T-helper 1 cell treated with Interleukin-12 subunit alpha and Interleukin-12 subunit beta and Interleukin-4 antibody, amounts not matched to agents 30 μg/mL and 1 μg/mL, for 36 hours (primary cell): ENCODE data around the gene ZBTB7C.

Source experiments
- H3K27ac Mint-ChIP-seq: one replicate; pipeline ENCODE4 v1.8.0; 2021; ENCODE audit warnings: mild to moderate bottlenecking, mixed read lengths
- H3K27me3 Mint-ChIP-seq: one replicate; pipeline ENCODE4 v1.8.0; 2021; ENCODE audit warnings: low read depth, mixed read lengths
- H3K36me3 Mint-ChIP-seq: one replicate; pipeline ENCODE4 v1.8.0; 2021; ENCODE audit warnings: low read depth, mixed read lengths
- H3K4me1 Mint-ChIP-seq: one replicate; pipeline ENCODE4 v1.8.0; 2021; ENCODE audit warnings: low read depth, mixed read lengths
- H3K4me3 Mint-ChIP-seq: one replicate; pipeline ENCODE4 v1.8.0; 2021; ENCODE audit warnings: mild to moderate bottlenecking, moderate library complexity, mixed read lengths
- H3K9me3 Mint-ChIP-seq: one replicate; pipeline ENCODE4 v1.8.0; 2021; ENCODE audit warnings: mixed read lengths

ZBTB7C gene

GRCh38 chr18:48359626-48360025 is 49.6 kb downstream of the ZBTB7C start:
- Mint-ChIP-seq H3K4me3 (no peak overlapping the region), H3K27ac (no peak overlapping the region), H3K9me3 (no peaks in the 10 kb centered on the region), H3K27me3 (peaks cover 8% of the 10 kb centered on the region), H3K4me1 (no peaks in the 10 kb centered on the region), H3K36me3 (no peaks in the 10 kb centered on the region)

GRCh38 chr18:48358868-48359267 is 50.3 kb downstream of the ZBTB7C start:
- H3K4me3 Mint-ChIP-seq: no peak overlapping the region
- no peaks in the 10 kb centered on the region for H3K9me3 Mint-ChIP-seq
- no peak overlapping the region for H3K27ac Mint-ChIP-seq
- H3K4me1 Mint-ChIP-seq: no peaks in the 10 kb centered on the region
- H3K36me3 Mint-ChIP-seq: no peaks in the 10 kb centered on the region
- H3K27me3 Mint-ChIP-seq: peaks cover 10% of the 10 kb centered on the region

DNA sequence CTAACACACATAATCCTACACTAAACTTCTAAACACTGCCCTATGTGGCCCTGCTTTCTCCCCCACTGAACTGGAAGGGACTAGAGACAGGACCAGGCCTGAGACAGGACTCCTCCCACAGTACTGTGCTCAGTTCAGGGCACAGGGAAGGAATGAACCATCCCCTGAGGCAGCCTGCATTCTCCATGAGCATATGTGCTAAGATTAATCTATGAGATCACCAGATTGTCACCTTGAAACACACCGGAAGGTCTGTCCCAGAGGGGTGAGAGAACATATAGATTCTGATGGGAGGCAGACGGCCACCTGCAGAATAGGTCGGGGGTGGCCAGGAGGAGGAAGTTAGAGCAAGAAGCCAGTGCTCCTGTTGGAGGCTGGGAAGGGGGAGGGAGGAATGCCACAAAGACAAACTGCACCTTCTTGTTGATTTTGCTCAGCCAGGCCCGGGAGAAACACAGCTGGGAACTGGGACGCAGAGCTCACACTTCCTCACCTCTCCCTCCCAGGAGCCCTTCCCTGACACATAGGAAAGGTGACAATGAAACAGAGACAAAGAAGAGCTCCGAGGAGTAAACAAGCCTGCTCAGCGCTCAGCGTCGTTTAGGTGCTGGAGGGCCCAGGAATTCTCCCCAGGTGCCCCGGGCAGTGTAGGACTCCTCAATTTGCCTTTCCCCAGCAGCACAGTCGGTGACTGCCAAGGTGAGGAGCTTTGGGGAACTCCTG is 52.1 kb downstream of the ZBTB7C start:
- H3K4me1 Mint-ChIP-seq: no peaks in the 10 kb centered on the region
- no peak overlapping the region for H3K4me3 Mint-ChIP-seq
- H3K9me3 Mint-ChIP-seq: no peaks in the 10 kb centered on the region
- peaks cover 10% of the 10 kb centered on the region for H3K27me3 Mint-ChIP-seq
- no peak overlapping the region for H3K27ac Mint-ChIP-seq
- no peaks in the 10 kb centered on the region for H3K36me3 Mint-ChIP-seq

DNA sequence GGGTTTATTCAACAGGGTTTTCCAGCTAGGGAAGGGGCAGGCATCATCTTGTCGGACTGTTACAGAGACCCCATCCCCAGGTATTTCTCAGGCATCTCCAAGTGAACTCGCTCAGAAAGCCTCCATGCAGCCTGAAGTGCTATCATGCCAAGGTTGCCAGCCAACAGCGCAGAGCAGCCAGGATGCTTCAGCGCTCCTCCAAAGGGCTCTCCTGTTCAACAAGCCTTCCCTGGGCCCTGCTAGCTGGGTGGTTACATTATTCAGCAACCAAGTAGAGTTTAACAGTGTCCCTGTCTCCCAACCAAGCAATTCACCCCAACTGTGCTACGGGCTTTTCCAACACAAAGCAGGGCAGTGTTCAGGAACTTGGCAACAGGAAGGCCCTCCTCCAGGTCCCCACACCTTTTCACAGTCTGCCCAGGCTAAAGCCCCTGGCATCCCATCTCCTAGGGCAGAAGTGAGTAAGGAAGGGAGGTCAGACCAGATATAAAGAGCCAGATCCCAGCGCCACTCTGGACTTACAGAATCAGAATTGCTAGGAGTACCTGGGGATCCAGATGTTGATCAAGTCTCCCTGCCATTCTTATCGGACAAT is 52.9 kb downstream of the ZBTB7C start:
- Mint-ChIP-seq H3K27ac (no peak overlapping the region), H3K36me3 (no peaks in the 10 kb centered on the region), H3K9me3 (no peaks in the 10 kb centered on the region), H3K4me1 (no peaks in the 10 kb centered on the region), H3K4me3 (no peak overlapping the region), H3K27me3 (peaks cover 10% of the 10 kb centered on the region)

DNA sequence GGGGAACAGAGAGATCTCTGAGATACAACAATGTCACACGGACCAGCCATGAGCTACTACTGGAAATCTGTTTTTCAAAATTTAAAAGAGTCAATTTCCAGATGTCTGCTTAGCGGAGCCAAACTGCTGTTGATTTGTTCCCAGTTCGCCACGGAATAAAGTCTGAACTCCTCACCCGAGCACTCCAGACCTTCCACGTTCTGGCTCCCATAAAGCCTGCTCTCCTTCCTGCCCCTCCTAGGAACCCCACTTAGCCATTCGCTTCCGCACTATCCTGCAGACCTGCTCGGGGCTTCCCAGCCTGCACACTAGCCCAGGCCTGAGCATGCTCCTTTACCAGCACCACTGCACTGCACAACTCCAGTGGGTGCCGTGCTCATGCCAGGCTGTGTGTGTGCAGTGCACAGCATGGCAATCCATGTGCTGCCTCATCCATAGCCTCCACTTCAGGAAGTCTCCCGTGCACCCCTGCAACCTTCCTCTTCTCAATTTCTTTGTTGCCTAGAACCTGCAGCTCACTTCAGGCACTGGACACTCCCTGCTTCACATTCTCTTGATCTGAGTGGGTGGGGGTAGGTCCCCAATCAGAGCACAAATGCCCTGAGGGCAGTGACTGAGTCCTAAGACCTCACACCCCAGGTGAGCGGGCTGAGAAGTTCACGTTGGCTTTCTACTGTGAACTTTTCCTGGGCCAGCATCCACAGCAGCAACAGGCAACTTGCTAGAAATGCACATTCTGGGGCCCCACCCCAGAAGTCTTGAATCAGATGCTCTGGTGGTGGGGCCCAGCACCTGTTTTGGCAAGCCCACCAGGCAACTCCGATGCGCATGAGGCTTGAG is 53.7 kb downstream of the ZBTB7C start:
- peaks cover 8% of the 10 kb centered on the region for H3K27me3 Mint-ChIP-seq
- no peaks in the 10 kb centered on the region for H3K9me3 Mint-ChIP-seq
- H3K27ac Mint-ChIP-seq: no peak overlapping the region
- H3K4me3 Mint-ChIP-seq: no peak overlapping the region
- H3K36me3 Mint-ChIP-seq: no peaks in the 10 kb centered on the region
- H3K4me1 Mint-ChIP-seq: no peaks in the 10 kb centered on the region

GRCh38 chr18:48354746-48355260 is 54.4 kb downstream of the ZBTB7C start:
- H3K9me3 Mint-ChIP-seq: no peaks in the 10 kb centered on the region
- no peaks in the 10 kb centered on the region for H3K4me1 Mint-ChIP-seq
- no peak overlapping the region for H3K27ac Mint-ChIP-seq
- no peak overlapping the region for H3K4me3 Mint-ChIP-seq
- H3K36me3 Mint-ChIP-seq: no peaks in the 10 kb centered on the region
- H3K27me3 Mint-ChIP-seq: peaks cover 2% of the 10 kb centered on the region

GRCh38 chr18:48352051-48352755 is 57.0 kb downstream of the ZBTB7C start:
- no peaks in the 10 kb centered on the region for H3K36me3 Mint-ChIP-seq
- H3K27me3 Mint-ChIP-seq: peaks cover 2% of the 10 kb centered on the region
- H3K9me3 Mint-ChIP-seq: no peaks in the 10 kb centered on the region
- no peak overlapping the region for H3K4me3 Mint-ChIP-seq
- no peak overlapping the region for H3K27ac Mint-ChIP-seq
- no peaks in the 10 kb centered on the region for H3K4me1 Mint-ChIP-seq

- H3K27ac Mint-ChIP-seq: no peak overlapping the region
- H3K9me3 Mint-ChIP-seq: no peaks in the 10 kb centered on the region
- H3K4me3 Mint-ChIP-seq: no peak overlapping the region
- H3K27me3 Mint-ChIP-seq: peaks cover 2% of the 10 kb centered on the region
- no peaks in the 10 kb centered on the region for H3K36me3 Mint-ChIP-seq
- no peaks in the 10 kb centered on the region for H3K4me1 Mint-ChIP-seq
These were observed 57.8 kb downstream of the ZBTB7C start for GRCh38 chr18:48351216-48352050.

GRCh38 chr18:48348739-48349138 is 60.4 kb downstream of the ZBTB7C start:
- Mint-ChIP-seq H3K9me3 (no peaks in the 10 kb centered on the region), H3K27ac (no peak overlapping the region), H3K4me3 (no peak overlapping the region), H3K27me3 (peaks cover 4% of the 10 kb centered on the region), H3K36me3 (no peaks in the 10 kb centered on the region), H3K4me1 (peaks cover 4% of the 10 kb centered on the region)

DNA sequence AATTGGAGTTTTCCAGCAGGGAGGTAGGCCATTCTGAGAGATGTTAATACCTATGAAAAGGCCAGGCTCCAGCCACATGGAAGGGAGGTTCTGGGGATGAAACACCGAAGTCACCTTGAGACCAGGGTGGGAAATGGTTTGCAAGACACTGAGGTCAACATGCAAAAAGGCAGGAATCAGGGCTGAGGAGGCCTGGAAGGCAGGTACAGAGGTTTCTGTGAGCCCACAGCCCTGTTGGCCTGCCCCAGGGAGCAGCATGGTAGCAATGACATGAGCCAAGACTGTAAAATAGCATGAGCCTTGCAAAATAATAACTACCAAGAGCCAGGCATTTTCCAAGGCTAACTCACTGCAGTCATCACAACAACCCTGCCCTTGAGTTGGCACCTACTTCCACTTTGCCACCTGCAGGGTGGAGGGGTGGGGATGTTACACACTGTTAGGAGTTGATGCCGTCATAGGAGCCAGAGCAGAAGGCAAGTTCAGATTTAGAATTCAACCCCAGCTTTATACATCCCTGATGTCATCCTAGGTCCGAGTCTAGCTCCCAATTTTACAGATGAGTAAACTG is 61.3 kb downstream of the ZBTB7C start:
- Mint-ChIP-seq H3K4me1 (peaks cover 4% of the 10 kb centered on the region), H3K9me3 (no peaks in the 10 kb centered on the region), H3K27ac (no peak overlapping the region), H3K36me3 (no peaks in the 10 kb centered on the region), H3K4me3 (no peak overlapping the region), H3K27me3 (peaks cover 4% of the 10 kb centered on the region)

- peaks cover 4% of the 10 kb centered on the region for H3K4me1 Mint-ChIP-seq
These were observed 63.6 kb downstream of the ZBTB7C start for GRCh38 chr18:48345596-48345995.

DNA sequence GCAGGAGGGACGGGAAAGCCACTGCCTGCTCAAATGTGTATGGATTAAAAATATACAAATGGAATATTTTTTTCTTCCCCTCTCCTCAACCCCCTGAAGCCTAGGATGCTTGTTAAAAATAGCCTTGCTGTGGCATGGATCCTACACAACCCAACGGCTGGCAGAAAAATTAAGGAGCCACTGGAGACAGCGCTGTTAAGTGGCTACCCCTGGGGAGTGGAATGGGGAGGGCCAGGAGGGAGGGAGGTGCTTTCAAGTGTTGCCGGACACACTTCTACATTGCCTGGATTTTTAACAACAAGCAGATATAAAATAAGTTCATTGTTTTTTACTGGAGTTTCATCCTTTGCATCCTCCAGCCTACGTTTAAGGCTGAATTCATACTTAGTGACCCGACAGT is 66.6 kb downstream of the ZBTB7C start:
- H3K4me3 Mint-ChIP-seq: no peak overlapping the region

More at GRCh38 chr18:48345596-48345995, 63.6 kb downstream of the ZBTB7C start:
- Mint-ChIP-seq H3K36me3 (no peaks in the 10 kb centered on the region), H3K27me3 (peaks cover 9% of the 10 kb centered on the region), H3K4me3 (no peak overlapping the region), H3K27ac (no peak overlapping the region), H3K9me3 (no peaks in the 10 kb centered on the region)

GRCh38 chr18:48342125-48342524 is 67.1 kb downstream of the ZBTB7C start:
- Mint-ChIP-seq H3K36me3 (no peaks in the 10 kb centered on the region), H3K27ac (no peak overlapping the region), H3K4me3 (no peak overlapping the region), H3K9me3 (no peaks in the 10 kb centered on the region), H3K4me1 (peaks cover 4% of the 10 kb centered on the region), H3K27me3 (peaks cover 10% of the 10 kb centered on the region)

More for the DNA sequence above, 66.6 kb downstream of the ZBTB7C start:
- Mint-ChIP-seq H3K27me3 (peaks cover 10% of the 10 kb centered on the region), H3K4me1 (peaks cover 4% of the 10 kb centered on the region), H3K27ac (no peak overlapping the region), H3K36me3 (no peaks in the 10 kb centered on the region), H3K9me3 (no peaks in the 10 kb centered on the region)
